ENCODE measurements around the gene PIGT.
"Not testable (repeated sequence)": the region's sequence is repeated elsewhere in the genome, so short reads cannot be mapped to it uniquely, and the experiment has no call there.

The PIGT gene

DNA sequence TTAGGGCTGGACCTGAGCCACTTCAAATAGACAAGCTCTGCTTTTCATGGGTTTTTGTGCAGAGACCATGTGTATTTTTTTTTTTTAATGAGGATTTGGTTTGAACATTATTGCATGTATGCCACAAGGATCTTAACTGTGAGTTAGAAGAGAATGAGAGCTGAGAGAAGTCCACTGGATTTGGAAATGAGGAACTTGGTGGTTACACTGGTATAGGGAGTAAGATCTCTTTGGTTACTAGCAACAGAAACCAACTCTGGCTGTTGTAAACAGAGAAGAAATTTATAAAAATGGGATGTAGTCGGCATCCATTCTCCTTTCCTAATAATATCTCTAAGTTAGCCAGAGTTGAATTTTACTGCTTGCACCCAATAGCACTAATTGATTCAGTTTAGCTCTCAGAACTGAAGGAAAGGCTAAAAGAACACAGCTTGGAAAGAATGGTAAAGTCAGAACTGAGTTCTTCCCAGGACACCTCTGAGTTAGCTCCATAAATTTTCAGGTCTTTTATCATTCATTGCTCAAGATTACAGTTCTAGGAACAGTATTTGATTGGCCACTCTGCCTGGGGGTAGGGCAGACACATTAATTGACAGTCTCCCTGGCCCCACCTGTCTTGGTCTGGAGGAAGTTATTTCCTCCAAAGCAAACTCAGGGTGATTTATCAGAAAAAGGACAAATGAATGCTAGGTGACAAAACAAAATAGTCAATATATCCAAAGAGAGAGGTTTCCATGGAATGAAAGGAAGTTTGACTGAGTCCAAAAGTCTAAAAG lies 49.7 kb downstream of the PIGT start:
- TF ChIP-seq, protein P1, sequence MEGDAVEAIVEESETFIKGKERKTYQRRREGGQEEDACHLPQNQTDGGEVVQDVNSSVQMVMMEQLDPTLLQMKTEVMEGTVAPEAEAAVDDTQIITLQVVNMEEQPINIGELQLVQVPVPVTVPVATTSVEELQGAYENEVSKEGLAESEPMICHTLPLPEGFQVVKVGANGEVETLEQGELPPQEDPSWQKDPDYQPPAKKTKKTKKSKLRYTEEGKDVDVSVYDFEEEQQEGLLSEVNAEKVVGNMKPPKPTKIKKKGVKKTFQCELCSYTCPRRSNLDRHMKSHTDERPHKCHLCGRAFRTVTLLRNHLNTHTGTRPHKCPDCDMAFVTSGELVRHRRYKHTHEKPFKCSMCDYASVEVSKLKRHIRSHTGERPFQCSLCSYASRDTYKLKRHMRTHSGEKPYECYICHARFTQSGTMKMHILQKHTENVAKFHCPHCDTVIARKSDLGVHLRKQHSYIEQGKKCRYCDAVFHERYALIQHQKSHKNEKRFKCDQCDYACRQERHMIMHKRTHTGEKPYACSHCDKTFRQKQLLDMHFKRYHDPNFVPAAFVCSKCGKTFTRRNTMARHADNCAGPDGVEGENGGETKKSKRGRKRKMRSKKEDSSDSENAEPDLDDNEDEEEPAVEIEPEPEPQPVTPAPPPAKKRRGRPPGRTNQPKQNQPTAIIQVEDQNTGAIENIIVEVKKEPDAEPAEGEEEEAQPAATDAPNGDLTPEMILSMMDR (IDR thresholded peaks at IDR 0.05; ENCODE audit: control insufficient read depth, insufficient read depth, low read depth, low read length, missing control alignments), result no peak
- DNase-seq (ENCODE audit: low read depth), result no peak
- no peak overlapping the region for H3K4me3 ChIP-seq (ENCODE audit: control insufficient read depth, low read depth, low read length)

- DNase-seq (ENCODE audit: low read depth), result no peak
- TF ChIP-seq, protein P1 (IDR thresholded peaks at IDR 0.05; ENCODE audit: control insufficient read depth, insufficient read depth, low read depth, low read length, missing control alignments), result no peak
These were observed 51.2 kb downstream of the PIGT start for GRCh38 chr20:45467172-45467571.

DNA sequence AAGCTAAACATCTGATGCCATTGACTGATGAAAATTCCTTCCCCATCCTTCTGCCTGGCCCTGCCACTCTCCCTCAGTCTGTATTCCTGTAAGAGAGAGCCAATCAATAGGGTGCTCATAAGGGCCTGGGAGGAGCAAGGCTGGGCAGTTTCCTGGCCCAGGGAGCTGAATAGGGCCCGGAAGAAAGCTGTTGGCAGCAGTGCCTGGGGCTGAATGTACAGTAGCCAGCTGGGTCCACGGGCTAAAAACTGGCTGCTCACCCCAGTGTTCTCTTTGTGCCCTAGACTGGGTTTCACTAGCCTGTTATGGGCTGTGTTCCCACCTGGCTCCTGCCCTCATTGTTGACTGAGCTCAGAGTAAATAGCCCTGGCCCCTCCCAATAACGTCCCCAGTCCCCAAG lies 51.9 kb downstream of the PIGT start:
- DNase-seq (ENCODE audit: low read depth), result no peak
- H3K4me3 ChIP-seq (ENCODE audit: control insufficient read depth, low read depth, low read length), result no peak overlapping the region
- TF ChIP-seq, protein P1 (IDR thresholded peaks at IDR 0.05; ENCODE audit: control insufficient read depth, insufficient read depth, low read depth, low read length, missing control alignments), result no peak

More at GRCh38 chr20:45467172-45467571, 51.2 kb downstream of the PIGT start:
- H3K4me3 ChIP-seq (ENCODE audit: control insufficient read depth, low read depth, low read length), result no peak overlapping the region

GRCh38 chr20:45469336-45470261 lies 53.7 kb downstream of the PIGT start, which contains the start of gene WFDC2:
Gene WFDC2, plus strand, starts transcription at chr20:45469753. Its CDS starts 29 bp downstream, at chr20:45469782.
- TF ChIP-seq, protein P1 (IDR thresholded peaks at IDR 0.05; ENCODE audit: control insufficient read depth, insufficient read depth, low read depth, low read length, missing control alignments), result no peak
- DNase-seq (ENCODE audit: low read depth), result no peak
- H3K4me3 ChIP-seq (ENCODE audit: control insufficient read depth, low read depth, low read length), result peak within 1 kb of the TSS; percentile 29

DNA sequence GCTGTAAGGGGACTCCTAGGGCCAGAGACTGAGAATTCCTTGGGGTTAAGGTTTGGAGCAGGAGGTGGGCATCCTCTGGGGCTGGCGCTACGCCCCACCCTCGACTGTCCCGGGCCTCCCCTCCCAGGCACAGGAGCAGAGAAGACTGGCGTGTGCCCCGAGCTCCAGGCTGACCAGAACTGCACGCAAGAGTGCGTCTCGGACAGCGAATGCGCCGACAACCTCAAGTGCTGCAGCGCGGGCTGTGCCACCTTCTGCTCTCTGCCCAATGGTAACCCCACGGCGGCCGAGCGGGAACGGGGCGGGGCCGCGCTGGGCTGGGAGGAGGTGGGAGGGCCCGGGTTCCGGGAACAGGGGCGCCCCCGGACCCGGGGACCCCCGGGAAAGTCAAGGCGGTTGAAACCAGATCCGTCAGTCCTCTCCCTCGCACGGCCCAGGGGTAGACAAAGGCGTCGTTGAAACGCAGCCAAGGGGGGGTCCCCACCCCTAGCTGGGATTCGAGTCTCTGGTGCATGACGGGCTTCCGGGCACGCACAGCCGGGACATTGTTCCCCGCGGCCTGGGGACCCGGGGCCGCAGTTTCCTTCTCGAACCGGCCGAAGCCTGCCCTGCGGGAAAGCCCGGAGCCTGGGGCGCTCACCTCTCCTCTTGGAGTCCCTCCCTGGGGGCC lies 54.5 kb downstream of the PIGT start:
- TF ChIP-seq, protein P1 (IDR thresholded peaks at IDR 0.05; ENCODE audit: control insufficient read depth, insufficient read depth, low read depth, low read length, missing control alignments), result no peak
- no peak for DNase-seq (ENCODE audit: low read depth)
- H3K4me3 ChIP-seq (ENCODE audit: control insufficient read depth, low read depth, low read length), result peak overlapping the region; percentile 29

DNA sequence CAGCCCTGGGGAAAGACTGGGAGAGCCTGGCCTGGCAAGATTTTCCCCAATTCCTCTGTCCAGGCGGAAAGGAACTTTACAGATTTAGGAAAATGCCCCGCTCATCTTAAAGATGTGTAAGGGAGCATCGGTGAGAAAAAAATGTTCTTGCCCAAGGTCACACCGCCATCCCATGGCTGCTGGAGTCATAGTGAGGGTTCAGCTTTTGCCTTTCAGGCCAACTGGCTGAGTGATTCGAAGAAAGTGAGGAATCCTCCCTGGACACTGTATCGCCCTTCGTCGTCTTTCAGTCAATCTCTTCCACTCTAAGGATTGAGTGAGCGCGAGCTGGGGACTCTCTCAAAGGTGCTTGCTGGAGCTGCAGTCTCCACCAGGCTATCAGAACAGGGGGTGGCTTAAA lies 55.0 kb downstream of the PIGT start:
- no peak for DNase-seq (ENCODE audit: low read depth)
- TF ChIP-seq, protein P1 (IDR thresholded peaks at IDR 0.05; ENCODE audit: control insufficient read depth, insufficient read depth, low read depth, low read length, missing control alignments), result no peak
- H3K4me3 ChIP-seq (ENCODE audit: control insufficient read depth, low read depth, low read length), result no peak overlapping the region; the same call in 1 of the 2 replicates

DNA sequence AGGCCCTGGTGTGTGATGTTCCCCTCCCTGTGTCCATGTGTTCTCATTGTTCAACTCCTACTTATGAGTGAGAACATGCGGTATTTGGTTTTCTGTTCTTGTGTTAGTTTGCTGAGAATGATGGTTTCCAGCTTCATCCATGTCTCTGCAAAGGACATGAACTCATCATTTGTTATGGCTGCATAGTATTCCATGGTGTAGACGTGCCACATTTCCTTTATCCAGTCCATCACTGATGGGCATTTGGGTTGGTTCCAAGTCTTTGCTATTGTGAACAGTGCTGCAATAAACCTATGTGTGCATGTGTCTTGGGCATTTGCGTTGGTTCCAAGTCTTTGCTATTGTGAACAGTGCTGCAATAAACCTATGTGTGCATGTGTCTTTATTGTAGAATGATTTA lies 56.3 kb downstream of the PIGT start:
- not testable (repeated sequence) for H3K4me3 ChIP-seq (ENCODE audit: control insufficient read depth, low read depth, low read length); DNase-seq (ENCODE audit: low read depth)
